ENCODE data around the gene KLHL29.

Gene KLHL29

DNA sequence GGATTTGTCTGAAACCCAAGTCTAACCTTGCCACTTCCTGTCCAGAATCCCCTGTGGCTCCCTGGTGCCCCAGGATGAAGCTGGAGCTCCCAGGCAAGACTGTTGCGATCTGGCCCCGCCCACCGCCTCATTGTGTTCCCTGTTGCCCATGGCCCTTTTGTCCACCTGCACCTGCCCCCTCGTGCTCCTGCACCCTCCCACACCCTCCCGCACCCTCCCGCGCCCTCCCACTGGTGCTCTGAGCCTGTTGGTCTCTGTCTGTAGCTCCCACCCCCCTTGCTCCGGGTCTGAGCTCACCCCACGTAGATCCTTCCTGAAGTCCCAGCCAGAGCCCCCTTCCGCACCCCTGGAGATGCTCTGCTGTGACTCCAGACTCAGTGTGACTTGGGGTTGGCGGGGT is 297.5 kb downstream of the KLHL29 start:
- TF ChIP-seq, protein P1, sequence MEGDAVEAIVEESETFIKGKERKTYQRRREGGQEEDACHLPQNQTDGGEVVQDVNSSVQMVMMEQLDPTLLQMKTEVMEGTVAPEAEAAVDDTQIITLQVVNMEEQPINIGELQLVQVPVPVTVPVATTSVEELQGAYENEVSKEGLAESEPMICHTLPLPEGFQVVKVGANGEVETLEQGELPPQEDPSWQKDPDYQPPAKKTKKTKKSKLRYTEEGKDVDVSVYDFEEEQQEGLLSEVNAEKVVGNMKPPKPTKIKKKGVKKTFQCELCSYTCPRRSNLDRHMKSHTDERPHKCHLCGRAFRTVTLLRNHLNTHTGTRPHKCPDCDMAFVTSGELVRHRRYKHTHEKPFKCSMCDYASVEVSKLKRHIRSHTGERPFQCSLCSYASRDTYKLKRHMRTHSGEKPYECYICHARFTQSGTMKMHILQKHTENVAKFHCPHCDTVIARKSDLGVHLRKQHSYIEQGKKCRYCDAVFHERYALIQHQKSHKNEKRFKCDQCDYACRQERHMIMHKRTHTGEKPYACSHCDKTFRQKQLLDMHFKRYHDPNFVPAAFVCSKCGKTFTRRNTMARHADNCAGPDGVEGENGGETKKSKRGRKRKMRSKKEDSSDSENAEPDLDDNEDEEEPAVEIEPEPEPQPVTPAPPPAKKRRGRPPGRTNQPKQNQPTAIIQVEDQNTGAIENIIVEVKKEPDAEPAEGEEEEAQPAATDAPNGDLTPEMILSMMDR (IDR thresholded peaks at IDR 0.05), result no peak
- no peak for DNase-seq (ENCODE audit: low spot score)
- Histone ChIP-seq H3K27ac (no peak overlapping the region), H3K4me3 (no peak overlapping the region)

DNA sequence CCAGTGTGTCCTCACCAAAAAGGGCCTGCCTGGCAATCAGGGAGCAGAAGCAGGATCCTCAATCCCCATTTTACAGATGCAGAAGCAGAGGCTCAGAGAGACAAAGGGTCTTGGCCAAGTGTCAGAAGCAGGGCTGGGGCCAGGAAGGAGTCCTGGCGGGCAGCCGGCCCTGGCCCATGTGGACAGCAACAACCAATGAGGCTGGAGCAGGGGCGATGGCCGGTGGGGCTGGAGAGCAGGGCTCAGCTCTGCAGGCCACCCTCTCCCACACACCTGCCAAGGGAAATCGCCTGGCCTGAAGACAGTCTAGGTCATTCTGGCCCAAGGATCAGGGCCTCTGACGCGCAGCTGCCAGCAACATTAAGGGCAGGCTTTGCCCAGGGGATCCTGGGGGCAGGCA is 298.0 kb downstream of the KLHL29 start:
- DNase-seq (ENCODE audit: low spot score), result no peak
- Histone ChIP-seq H3K4me3 (no peak overlapping the region), H3K27ac (no peak overlapping the region)
- TF ChIP-seq, protein P1 (IDR thresholded peaks at IDR 0.05), result no peak

DNA sequence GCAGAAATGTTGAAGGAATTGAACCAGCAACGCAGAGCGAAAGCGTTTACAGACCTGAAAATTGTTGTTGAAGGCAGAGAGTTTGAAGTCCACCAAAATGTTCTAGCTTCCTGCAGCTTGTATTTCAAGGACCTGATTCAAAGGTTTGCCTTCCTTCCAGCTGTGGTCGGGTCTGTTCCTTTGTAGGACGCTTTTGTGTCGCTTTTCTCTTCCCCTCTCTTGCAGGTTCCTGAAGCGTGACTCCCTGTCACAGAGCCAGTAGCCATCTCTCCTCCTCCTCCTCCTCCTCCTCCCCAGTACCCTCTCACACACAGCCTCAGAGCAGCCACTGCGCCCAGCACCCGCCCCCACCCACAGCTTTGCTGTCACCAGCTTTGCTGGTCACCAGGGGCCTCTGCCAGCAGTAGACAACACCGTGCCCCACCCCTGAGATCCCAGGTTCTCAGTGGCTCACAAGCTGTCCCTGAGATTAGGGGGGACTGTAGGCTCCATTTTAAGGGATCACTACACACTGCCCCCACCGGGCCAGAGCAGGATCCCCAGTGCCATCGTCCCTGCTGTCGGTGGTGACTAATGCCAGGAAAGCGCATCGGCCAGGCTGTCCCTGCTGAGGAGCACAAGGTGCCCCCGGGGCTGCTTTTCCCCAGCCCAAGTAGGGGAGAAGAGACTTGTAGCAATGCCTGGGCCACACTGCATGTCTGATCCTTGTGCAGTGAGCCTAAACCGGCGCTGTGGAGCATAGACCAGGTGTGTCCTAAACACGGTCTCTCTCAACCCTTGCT is 299.6 kb downstream of the KLHL29 start:
- DNase-seq (ENCODE audit: low spot score), result no peak
- H3K4me3 ChIP-seq, result no peak overlapping the region
- no peak overlapping the region for H3K27ac ChIP-seq
- TF ChIP-seq, protein P1 (IDR thresholded peaks at IDR 0.05), result no peak

DNA sequence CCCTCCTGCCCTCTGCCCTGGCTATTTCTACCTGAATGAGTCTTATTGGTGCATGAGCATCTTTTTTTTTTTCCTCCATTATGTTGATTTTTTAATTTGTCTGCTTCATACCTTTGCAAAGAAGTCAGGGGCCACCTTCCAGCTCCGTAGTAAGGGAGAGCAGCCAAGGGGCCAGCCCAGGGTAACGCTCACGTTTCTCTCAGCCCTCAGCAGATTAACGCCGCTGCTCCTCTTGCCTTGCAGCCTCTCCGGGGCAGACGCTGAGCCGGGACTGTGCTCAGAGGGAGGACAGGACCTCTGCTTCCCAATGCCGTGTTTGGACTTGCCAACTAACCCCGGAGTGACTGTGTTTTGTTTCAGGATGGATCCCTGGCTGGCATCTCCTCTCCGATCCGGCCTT is 300.2 kb downstream of the KLHL29 start:
- no peak overlapping the region for H3K27ac ChIP-seq
- TF ChIP-seq, protein P1 (IDR thresholded peaks at IDR 0.05), result no peak
- DNase-seq (ENCODE audit: low spot score), result no peak
- no peak overlapping the region for H3K4me3 ChIP-seq

DNA sequence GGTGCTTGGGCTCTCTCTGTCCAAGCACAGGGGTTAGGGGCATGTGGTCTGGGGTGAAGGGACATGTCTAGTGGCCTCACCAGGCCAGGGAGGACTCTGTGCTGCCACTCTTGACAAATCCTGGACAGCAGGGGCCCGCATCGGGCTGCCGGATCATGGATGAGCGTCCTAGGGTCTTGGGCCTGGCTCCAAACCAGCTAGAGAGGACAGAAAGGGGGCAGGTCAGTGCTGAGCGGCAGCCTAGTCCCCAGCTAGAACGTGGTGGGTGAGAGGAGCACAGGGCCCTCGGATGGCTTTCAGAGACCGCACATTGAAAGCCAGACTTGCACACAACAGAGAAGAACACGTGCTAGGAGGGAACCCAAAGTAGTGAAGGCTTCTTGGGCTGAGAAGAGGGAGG is 300.7 kb downstream of the KLHL29 start:
- no peak for DNase-seq (ENCODE audit: low spot score)
- no peak overlapping the region for H3K27ac ChIP-seq
- TF ChIP-seq, protein P1 (IDR thresholded peaks at IDR 0.05), result no peak

DNA sequence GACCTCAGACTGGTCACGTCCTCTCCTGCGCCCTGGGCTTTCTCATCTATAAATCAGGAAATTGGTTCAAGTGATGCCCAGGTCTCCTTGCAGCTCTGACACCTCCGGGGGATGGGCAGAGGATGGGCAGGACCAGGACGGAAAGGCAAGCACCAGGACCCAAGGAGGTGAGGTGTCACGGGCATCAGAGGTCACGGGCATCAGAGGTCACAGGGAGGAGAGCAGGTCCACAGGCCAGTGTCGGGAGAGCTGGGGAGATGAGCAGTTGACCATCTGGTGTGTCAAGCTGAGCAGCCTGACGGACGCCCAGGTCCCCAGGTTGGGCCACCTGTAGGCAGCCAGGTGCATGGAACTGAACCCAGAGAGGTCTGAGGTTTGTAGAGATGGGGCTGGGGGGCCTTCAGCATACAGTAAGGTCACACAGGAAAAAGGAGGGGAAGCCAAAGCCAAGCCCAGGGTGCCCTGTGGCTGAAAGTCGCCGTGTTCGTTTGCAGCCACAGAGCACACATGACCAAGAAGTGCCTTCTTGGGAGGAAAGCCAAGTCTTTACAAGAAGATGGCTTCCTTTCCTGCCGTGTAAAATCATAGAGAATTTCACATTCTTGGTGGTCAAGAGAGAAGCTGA is 301.5 kb downstream of the KLHL29 start:
- H3K4me3 ChIP-seq, result no peak overlapping the region
- DNase-seq (ENCODE audit: low spot score), result no peak
- no peak overlapping the region for H3K27ac ChIP-seq
- TF ChIP-seq, protein P1 (IDR thresholded peaks at IDR 0.05), result no peak

More for the DNA sequence above, 300.7 kb downstream of the KLHL29 start:
- H3K4me3 ChIP-seq, result no peak overlapping the region

DNA sequence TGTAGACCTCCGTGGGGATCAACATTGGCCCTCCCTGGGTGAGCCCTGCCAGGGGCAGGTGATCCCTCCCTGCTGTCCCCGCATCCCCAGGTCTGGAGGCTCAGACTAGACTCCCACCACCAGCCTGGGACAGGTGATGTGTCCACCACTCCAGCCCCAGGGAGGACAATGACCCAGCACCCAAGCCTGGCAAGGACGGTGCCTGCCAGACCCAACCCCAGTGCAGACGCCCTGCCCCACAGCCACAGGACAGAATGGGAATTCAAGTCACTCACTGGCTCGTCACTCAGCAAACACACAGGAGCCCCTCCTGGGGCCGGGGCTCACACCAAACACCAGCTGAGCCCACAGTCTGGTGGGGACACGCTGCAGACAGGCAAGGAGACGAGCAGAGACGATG is 302.2 kb downstream of the KLHL29 start:
- no peak overlapping the region for H3K4me3 ChIP-seq
- DNase-seq (ENCODE audit: low spot score), result no peak
- no peak overlapping the region for H3K27ac ChIP-seq
- TF ChIP-seq, protein P1 (IDR thresholded peaks at IDR 0.05), result no peak
